ENCODE results near the gene BCR.

The BCR gene

GRCh38 chr22:23250056-23250784, 69.9 kb downstream of the BCR start:
- no peak for DNase-seq

GRCh38 chr22:23250785-23251363, 70.6 kb downstream of the BCR start:
- no peak for DNase-seq

- no peak for DNase-seq
Observed at GRCh38 chr22:23251445-23252093, 71.3 kb downstream of the BCR start.

DNA sequence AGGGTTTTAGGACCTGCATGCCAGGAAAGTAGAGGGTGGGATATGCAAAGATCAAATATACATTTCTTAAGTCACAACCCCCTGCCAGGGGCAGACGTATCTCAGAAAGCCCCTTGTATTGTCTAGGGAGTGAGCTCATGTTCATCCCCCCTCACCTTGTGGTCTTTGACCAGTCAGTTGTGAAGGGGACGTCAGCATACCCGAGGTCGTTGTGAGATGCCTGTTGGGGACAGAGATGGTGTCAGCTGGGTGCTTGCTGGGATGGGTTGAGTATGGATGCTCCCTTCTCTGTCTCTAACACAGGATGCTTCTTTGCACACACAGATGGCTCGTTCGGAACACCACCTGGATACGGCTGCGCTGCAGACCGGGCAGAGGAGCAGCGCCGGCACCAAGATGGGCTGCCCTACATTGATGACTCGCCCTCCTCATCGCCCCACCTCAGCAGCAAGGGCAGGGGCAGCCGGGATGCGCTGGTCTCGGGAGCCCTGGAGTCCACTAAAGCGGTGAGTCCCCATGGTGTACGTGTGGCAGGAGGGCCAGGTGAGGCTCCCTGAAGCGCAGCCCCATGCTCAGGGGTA, 73.3 kb downstream of the BCR start:
- DNase-seq = no peak

DNA sequence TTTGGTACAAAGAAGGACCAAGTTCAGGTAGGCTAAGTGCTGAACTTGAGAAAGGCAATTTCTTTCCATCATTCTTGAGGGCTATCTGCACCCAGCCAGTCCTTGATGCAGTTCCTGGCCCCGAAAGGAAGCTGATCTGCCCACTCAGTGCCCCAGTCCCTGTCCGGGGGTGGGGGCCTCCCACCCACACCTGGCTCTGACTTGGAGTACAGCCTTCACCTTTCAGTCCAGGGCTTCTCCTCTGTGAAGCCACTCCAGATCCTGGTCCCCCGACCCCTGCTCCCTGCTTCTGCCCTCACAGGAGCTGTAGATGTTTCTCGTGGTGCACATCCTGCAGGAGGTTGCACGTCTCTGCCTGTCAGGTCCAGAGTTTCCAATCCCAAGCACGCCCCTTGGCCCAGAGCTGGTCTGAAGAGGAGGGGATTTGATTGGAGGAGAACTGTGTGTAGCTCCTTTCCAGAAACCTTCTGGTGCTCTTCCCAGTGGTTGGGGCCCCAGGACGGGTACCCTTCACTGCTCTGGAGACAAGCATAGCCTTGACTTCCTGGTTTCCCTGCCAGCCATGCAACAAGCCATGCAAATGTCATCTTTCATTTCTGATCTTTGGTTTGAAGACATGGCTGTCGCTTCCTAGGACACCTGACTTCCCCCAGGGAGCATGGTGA, 75.3 kb downstream of the BCR start:
- no peak for DNase-seq

DNA sequence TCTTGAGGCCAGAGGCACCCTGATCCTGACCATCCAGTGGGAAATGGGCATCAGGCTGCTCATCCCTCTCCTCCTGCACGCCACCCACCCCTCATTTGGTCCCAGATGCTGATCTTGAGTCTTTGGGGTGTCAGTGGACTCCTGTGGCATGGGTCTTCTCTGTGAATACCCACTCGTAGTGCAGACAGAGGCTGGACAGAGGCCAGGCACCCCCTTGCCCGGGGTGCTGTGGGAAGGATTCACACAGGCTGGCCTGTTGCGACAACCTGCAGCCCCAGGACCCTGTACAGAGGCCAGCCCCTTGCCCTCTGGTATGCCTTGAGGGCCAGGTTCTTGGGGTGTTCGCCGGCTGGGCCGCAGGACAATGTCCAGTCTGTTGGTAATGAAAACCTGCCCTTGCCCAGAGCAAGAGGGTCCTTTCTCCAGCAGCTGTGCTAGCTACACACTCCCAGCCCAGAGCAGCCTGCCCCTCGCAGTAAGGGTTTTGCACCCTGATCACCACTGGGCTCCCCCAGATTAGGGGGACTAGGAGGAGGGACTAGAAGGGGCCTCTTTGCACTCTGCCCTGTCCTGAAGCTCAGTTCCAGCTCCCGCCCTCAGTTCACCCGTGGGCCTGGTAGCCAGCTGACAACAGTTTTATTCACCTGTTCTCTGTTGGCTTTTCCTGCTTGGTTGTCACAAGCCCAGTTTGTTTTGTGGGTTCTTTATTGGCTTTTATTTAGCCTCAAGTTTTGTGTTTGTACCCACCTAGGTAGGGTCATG, 76.0 kb downstream of the BCR start:
- no peak for DNase-seq

- no peak for DNase-seq
Observed at GRCh38 chr22:23256986-23257888, 76.9 kb downstream of the BCR start.

DNA sequence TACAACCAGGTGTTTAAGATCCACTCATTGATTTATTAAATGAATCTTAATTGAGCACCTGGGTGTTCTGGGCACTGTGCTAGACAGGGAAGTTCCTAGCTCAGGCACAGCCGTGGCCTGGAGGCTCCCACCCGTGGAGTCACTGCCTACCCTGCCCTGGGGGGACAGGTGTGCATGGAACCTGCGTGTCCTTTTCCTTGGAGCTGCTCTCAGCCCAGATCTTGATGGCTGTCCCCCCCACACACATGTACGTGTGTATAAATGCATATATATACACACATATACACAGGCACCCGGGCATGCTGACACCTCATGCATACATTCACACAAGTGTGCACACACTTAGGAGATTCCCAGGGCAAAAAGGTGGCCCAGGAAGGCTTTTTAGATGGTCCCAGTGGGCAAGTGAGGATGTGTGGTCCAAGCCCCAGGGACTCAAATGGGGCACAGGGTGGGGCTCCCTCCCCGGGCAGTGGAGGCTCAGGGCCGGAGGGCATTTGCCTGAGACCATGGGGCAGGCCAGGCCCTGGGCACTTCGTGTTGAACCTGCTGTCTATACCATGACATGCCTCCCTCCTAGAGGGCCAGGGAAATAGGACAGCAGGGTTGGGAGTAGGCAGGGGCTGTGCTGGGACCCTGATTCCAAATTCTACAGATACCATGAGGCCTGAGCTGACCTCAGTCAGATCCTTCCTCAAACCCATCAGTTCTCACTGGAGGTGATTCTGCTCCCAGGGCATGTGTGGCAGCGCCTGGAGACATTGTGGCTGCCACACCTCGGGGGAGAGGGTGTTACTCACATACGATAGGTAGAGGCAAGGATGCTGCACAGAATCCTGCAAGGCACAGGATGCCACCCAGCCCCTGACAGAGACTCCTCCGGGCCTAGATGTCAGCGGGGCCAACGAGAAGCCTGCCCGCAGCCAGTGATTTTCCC, 77.8 kb downstream of the BCR start:
- DNase-seq = no peak

DNA sequence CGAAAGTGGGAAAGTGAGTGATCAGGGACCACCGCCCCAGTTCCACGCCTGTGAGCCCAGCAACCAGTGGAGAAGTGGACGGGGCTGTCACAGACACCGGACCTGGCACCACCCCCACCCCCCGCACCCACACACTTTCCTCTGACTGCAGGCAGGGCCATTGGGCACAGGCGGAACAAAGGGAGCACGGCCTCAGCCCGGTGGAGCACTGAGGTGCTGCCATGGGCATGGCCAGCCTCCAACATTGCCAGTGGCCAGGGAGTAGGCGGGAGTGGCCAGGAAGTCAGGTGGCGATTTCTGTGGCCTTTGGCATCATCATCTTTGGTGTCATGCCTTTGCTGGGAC, 78.5 kb downstream of the BCR start:
- DNase-seq = no peak

GRCh38 chr22:23259916-23260644, 79.8 kb downstream of the BCR start:
- DNase-seq = no peak

DNA sequence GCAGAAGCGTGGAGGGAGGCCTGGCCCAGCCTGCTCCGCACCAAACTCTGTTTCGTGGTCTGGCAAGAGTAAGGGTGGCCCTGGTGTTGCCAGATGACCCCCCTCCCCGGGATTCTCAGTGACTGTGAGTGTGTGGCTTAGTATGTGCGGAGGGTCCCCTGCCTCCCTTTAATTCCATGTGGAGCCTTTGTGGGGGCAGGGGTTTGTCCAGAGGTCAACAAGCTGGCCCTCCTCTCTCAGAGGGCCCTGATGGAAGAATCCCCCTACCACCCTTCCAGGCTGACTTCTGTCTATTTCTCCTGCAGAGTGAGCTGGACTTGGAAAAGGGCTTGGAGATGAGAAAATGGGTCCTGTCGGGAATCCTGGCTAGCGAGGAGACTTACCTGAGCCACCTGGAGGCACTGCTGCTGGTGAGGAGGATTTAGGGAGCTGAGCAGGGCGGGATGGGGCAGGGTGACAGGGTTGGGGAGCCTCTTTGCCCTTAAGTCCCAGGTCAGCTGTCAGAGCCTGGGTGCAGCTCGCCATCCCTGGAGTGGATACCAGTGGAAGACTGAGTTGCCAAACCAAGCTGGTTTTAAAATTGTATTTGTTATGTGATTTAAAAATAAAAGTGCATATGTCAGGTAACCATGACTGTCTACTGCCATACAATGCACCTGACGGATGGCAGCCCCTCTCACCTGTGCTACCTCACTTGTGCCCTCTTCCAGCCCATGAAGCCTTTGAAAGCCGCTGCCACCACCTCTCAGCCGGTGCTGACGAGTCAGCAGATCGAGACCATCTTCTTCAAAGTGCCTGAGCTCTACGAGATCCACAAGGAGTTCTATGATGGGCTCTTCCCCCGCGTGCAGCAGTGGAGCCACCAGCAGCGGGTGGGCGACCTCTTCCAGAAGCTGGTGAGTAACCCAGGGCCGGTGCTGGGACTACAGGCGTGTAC, 80.6 kb downstream of the BCR start:
- no peak for DNase-seq

- DNase-seq = no peak
Observed at GRCh38 chr22:23261900-23262450, 81.7 kb downstream of the BCR start.

DNA sequence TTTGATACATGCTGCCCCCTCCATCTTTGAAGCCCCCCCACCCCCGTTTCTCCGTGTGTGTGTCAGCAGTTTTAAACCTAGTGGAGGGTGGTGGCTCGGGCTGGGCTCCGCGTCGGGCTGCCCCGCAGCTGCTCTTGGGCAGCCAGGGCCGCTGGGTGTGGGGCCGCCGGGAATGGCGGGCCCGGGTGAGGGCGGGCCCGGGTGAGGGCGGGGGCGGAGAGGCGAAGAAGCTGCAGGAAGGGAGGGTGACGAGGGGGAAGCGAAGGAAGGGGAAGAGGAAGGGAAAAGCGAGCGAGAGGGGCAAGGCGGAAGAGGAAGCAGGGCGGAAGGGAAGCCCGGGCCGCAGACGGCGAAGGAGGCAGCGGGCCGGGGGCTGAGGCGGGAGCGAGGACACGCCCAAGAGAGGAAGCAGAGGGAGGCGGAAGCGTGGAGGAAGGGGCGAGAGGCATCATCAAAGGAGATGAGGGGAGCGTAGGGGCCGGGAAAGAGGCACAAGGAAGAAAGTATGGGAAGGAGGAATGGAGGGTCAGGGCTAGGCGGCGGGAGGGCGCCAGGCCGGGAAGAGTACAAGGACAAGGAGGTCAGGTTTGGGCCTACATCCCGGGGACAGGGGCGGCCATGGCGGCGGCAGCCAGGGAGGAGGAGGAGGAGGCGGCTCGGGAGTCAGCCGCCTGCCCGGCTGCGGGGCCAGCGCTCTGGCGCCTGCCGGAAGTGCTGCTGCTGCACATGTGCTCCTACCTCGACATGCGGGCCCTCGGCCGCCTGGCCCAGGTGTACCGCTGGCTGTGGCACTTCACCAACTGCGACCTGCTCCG, 82.4 kb downstream of the BCR start:
- no peak for DNase-seq

GRCh38 chr22:23263651-23264555, 83.6 kb downstream of the BCR start:
- no peak for DNase-seq

DNA sequence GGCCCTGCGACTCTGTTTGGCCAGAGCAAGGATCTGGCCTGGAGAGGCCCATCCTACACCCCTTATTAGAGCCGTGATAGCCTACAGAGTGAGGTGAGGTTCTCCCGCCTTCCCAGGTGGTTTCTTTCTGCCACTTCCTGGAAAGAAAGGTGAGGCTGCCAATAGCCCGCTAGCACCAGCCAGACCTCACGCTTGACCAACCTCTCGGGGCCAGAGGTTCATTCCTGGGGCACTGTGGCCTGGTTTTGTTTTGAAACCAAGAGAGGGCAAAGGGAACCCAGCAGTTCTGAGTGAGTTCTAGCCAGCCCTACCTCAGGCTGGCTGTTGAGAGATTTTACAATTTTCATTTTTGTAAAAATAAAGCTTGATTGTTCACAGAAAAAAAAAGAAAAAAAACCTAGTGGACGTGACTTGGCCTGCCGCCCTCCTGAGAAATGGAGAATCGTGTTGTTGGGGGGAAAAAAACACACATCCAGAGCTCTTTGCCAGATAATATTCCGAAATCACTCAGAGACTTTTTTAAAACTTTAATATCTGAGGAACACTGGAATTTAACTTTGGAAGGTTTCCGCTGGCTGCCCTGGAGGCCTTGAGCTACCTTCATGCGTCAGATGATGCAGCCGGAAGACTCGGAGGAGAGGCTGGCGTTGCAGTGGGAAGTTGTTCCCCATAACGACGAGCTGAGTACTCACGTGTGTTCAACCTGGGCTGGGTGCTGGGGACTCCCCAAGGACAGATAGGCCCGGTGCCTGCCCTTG, 84.5 kb downstream of the BCR start:
- no peak for DNase-seq

DNA sequence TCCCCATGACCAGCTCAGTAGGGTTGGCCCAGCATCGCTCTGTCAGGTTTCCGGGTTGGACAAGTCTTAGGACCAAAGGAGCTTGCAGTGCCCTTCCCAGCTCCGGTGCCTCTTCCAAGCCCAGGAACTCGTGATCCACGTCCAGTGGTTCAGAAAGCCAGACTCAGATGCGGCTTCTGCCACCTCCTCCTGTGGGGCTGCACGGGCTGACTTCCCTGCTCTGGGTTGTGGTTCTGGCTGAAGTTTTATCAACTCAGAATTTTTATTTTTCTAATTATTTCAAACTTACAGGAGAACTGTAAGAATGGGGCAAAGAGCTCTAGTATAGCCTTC, 85.0 kb downstream of the BCR start:
- DNase-seq = no peak
